ENCODE data around the gene AMD1. TPM values are rescaled to one million over a fixed set of nuclear protein-coding genes. Genes with fewer than 3 reads are reported as not detected.
"Not testable (repeated sequence)": the region's sequence is repeated elsewhere in the genome, so short reads cannot be mapped to it uniquely, and the experiment has no call there.

The AMD1 gene
- total RNA-seq, 2 donors from 2014 or later, result 49.5 to 120 TPM

DNA sequence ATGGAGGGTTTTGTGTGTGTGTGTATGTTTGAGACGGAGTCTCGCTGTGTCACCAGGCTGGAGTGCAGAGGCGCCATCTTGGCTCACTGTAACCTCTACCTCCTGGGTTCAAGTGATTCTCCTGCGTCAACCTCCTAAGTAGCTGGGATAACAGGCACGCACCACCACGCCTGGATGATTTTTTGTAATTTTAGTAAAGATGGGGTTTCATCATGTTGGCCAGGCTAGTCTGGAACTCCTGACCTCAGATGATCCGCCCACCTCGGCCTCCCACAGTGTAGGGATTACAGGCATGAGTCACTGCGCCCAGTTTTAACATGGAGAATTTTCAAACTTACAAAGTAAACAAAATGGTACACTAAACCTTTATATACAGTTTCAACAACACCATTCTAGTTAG lies 22.8 kb downstream of the AMD1 start:
- no peak for DNase-seq (ENCODE audit: low spot score)
- no peak for ATAC-seq (ENCODE audit: insufficient number of reproducible peaks, low FRiP score, low read depth)
- H3K9me3 ChIP-seq, result no peaks in the 10 kb centered on the region
- H3K27me3 ChIP-seq (replicated peaks; ENCODE audit: insufficient read depth), result no peaks in the 10 kb centered on the region
- TF ChIP-seq CTCF (IDR thresholded peaks at IDR 0.05), result no peak
- no peak overlapping the region for H3K27ac ChIP-seq
- H3K36me3 ChIP-seq, result peaks cover 35% of the 10 kb centered on the region
- no peak overlapping the region for H3K4me3 ChIP-seq
- no peaks in the 10 kb centered on the region for H3K4me1 ChIP-seq (ENCODE audit: control insufficient read depth in 1 of 2, low read depth in 2 of 2)

DNA sequence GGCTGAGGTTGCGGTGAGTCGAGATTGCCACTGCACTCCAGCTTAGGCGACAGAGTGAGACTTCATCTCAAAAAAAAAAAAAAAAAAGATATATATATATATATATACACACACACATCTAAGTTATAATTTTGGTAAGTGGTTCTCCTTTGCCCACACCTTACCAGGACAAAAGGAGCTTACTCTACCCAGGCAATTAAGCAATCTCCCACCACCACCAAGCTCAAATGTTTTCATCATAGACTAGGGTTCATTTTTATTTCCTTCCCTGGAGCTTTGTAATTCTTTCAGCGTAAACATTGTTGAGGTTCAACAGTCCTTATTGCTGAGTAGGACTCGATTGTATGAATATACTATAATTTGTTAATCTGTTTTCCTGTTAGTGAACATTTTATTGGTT lies 23.5 kb downstream of the AMD1 start:
- no peak for ATAC-seq (ENCODE audit: insufficient number of reproducible peaks, low FRiP score, low read depth)
- TF ChIP-seq CTCF (IDR thresholded peaks at IDR 0.05), result no peak
- Histone ChIP-seq H3K36me3 (peaks cover 28% of the 10 kb centered on the region), H3K27me3 (replicated peaks; ENCODE audit: insufficient read depth) (no peaks in the 10 kb centered on the region), H3K4me3 (no peak overlapping the region), H3K4me1 (ENCODE audit: control insufficient read depth in 1 of 2, low read depth in 2 of 2) (no peaks in the 10 kb centered on the region), H3K9me3 (no peaks in the 10 kb centered on the region), H3K27ac (no peak overlapping the region)
- DNase-seq (ENCODE audit: low spot score), result no peak

DNA sequence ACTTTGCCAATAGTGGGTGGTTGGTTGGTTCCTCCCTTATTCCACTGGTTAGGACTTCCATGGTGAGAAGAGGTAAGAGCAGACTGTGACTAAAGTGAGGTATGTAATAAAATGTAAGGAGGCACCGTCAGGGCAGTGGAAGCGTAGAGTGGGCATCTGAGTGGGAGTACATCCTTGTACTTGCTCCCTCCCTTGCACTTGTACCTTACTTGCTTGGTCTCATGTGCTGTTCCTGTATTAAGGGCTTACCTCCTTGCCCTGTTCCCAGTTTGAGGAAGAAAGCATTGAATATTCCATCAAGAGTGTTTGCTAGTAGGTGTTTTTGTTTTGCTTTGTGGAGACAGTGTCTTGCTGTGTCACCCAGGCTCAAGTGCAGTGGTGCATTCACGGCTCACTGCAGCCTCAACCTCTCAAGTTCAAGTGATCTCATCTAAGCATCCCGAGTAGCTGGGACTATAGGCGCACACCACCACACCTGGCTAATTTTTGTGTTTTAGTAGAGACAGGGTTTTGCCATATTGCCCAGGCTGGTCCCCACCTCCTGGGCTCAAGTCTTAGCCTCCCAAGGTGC lies 25.5 kb downstream of the AMD1 start:
- H3K4me1 ChIP-seq (ENCODE audit: control insufficient read depth in 1 of 2, low read depth in 2 of 2), result no peaks in the 10 kb centered on the region
- DNase-seq (ENCODE audit: low spot score), result no peak
- TF ChIP-seq CTCF (IDR thresholded peaks at IDR 0.05), result no peak

DNA sequence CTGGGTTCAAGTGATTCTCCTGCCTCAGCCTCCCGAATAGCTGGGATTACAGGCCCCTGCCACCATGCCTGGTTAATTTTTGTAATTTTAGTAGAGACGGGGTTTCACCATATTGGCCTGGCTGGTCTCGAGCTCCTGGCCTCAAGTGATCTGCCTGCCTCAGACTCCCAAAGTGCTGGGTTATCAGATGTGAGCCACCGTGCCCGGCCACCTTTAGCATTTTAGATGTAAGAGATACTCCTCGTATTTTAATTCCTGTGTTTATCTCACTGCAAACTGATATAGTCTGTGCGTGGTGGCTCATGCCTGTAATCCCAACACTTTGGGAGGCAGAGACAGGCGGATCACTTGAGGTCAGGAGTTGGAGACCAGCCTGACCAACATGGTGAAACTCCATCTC lies 27.0 kb downstream of the AMD1 start:
- not testable (repeated sequence) for DNase-seq (ENCODE audit: low spot score); H3K4me3 ChIP-seq; H3K36me3 ChIP-seq; H3K27ac ChIP-seq; H3K27me3 ChIP-seq (replicated peaks; ENCODE audit: insufficient read depth); ATAC-seq (ENCODE audit: insufficient number of reproducible peaks, low FRiP score, low read depth); H3K4me1 ChIP-seq (ENCODE audit: control insufficient read depth in 1 of 2, low read depth in 2 of 2)
- peaks cover 13% of the 10 kb centered on the region for H3K9me3 ChIP-seq

More for the DNA sequence above, 25.5 kb downstream of the AMD1 start:
- Histone ChIP-seq H3K36me3 (peaks cover 13% of the 10 kb centered on the region), H3K9me3 (peaks cover 10% of the 10 kb centered on the region), H3K4me3 (no peak overlapping the region), H3K27me3 (replicated peaks; ENCODE audit: insufficient read depth) (no peaks in the 10 kb centered on the region), H3K27ac (no peak overlapping the region)
- no peak for ATAC-seq (ENCODE audit: insufficient number of reproducible peaks, low FRiP score, low read depth)

DNA sequence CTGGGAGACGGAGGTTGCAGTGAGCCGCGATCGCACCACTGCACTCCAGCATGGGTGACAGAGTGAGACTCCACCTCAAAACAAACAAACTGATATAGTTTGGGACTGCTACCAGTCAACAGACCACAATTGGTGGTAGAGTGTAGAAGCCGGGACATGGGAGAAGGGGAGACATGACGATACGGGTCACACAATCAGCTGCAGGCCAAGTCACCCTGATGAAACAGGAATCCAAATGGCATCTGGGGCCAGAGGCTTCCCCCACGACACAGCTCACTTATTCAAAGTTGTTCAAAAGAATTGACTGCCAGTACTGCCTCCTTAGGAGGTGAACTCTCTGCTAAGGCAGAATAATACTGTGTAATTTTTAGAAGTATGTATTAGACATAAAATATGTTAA lies 27.5 kb downstream of the AMD1 start:
- DNase-seq (ENCODE audit: low spot score), result no peak
- H3K9me3 ChIP-seq, result peaks cover 16% of the 10 kb centered on the region
- no peaks in the 10 kb centered on the region for H3K27me3 ChIP-seq (replicated peaks; ENCODE audit: insufficient read depth)
- H3K36me3 ChIP-seq, result peaks cover 4% of the 10 kb centered on the region
- no peak for ATAC-seq (ENCODE audit: insufficient number of reproducible peaks, low FRiP score, low read depth)
- H3K27ac ChIP-seq, result no peak overlapping the region
- H3K4me1 ChIP-seq (ENCODE audit: control insufficient read depth in 1 of 2, low read depth in 2 of 2), result no peaks in the 10 kb centered on the region
- no peak for TF ChIP-seq CTCF (IDR thresholded peaks at IDR 0.05)
- H3K4me3 ChIP-seq, result no peak overlapping the region

GRCh38 chr6:110906273-110906672 lies 31.7 kb downstream of the AMD1 start:
- not testable (repeated sequence) for ATAC-seq (ENCODE audit: insufficient number of reproducible peaks, low FRiP score, low read depth)
- H3K9me3 ChIP-seq, result peaks cover 24% of the 10 kb centered on the region

More at GRCh38 chr6:110906273-110906672, 31.7 kb downstream of the AMD1 start:
- H3K36me3 ChIP-seq; H3K4me1 ChIP-seq (ENCODE audit: control insufficient read depth in 1 of 2, low read depth in 2 of 2); H3K27me3 ChIP-seq (replicated peaks; ENCODE audit: insufficient read depth); H3K4me3 ChIP-seq; H3K27ac ChIP-seq; DNase-seq (ENCODE audit: low spot score): not testable (repeated sequence)

Measured in thoracic aorta (tissue), 2 donors.